KBM-7 (cell line): ENCODE measurements around the gene CDK14.

Source experiments
- DNase-seq: peaks from one replicate; pipeline ENCODE4 v3.0.0-alpha.2; 2015
- in situ Hi-C: fragments of 300-500 bp; cut with MboI; formaldehyde crosslinking; loops from 2 replicates; pipeline ENCODE4 v1.14.3; 2020; ENCODE audit warnings: low sequenced_read_pairs, low pct_unique_long_range_greater_than_20kb, mixed read lengths

Gene CDK14

GRCh38 chr7:90595342-90595800 is 750 bp upstream of the CDK14 start:
- in situ Hi-C loops, result no loop called here
- DNase-seq, result no peak

- in situ Hi-C loops, result no loop called here
- DNase-seq, result peak; percentile 6
Measured at GRCh38 chr7:90596671-90597562, 796 bp downstream of the CDK14 start.

GRCh38 chr7:90597563-90598253 is 1.6 kb downstream of the CDK14 start:
- in situ Hi-C loops, result no loop called here

GRCh38 chr7:90599038-90599437 is 2.9 kb downstream of the CDK14 start:
- in situ Hi-C loops, result no loop called here
- no peak for DNase-seq

More at GRCh38 chr7:90597563-90598253, 1.6 kb downstream of the CDK14 start:
- no peak for DNase-seq

GRCh38 chr7:90599892-90600555 is 3.9 kb downstream of the CDK14 start:
- in situ Hi-C loops, result no loop called here

GRCh38 chr7:90602303-90602702 is 6.2 kb downstream of the CDK14 start:
- in situ Hi-C loops, result no loop called here
- no peak for DNase-seq

More at GRCh38 chr7:90599892-90600555, 3.9 kb downstream of the CDK14 start:
- DNase-seq, result no peak

GRCh38 chr7:90603346-90603745 is 7.2 kb downstream of the CDK14 start:
- in situ Hi-C loops, result no loop called here
- no peak for DNase-seq

- in situ Hi-C loops, result no loop called here
- no peak for DNase-seq
Measured at GRCh38 chr7:90604383-90604782, 8.3 kb downstream of the CDK14 start.

- no peak for DNase-seq
- in situ Hi-C loops, result no loop called here
Measured at GRCh38 chr7:90605055-90605454, 8.9 kb downstream of the CDK14 start.

- DNase-seq, result no peak
- in situ Hi-C loops, result no loop called here
Measured at GRCh38 chr7:90607196-90607595, 11.1 kb downstream of the CDK14 start.

- in situ Hi-C loops, result no loop called here
- no peak for DNase-seq
Measured at GRCh38 chr7:90610105-90610504, 14.0 kb downstream of the CDK14 start.

- no peak for DNase-seq
- in situ Hi-C loops, result no loop called here
Measured at GRCh38 chr7:90611115-90611514, 15.0 kb downstream of the CDK14 start.

- in situ Hi-C loops, result no loop called here
- DNase-seq, result no peak
Measured at GRCh38 chr7:90613088-90613498, 17.0 kb downstream of the CDK14 start.

GRCh38 chr7:90617442-90617841 is 21.3 kb downstream of the CDK14 start:
- in situ Hi-C loops, result no loop called here
- DNase-seq, result no peak

- in situ Hi-C loops, result no loop called here
- DNase-seq, result no peak
Measured at GRCh38 chr7:90618876-90619275, 22.8 kb downstream of the CDK14 start.

- in situ Hi-C loops, result no loop called here
- DNase-seq, result no peak
Measured at GRCh38 chr7:90621125-90621746, 25.1 kb downstream of the CDK14 start.

GRCh38 chr7:90621747-90622140 is 25.6 kb downstream of the CDK14 start:
- in situ Hi-C loops, result no loop called here
- DNase-seq, result no peak

- in situ Hi-C loops, result no loop called here
- no peak for DNase-seq
Measured at GRCh38 chr7:90622670-90623069, 26.5 kb downstream of the CDK14 start.

GRCh38 chr7:90624225-90624911 is 28.2 kb downstream of the CDK14 start:
- in situ Hi-C loops, result no loop called here
- DNase-seq, result no peak
